Retinal pigment epithelial cell (primary cell): ENCODE measurements around the gene SDK1.

Source experiments
- DNase-seq: peaks from one replicate; pipeline ENCODE4 v3.0.0-alpha.2; 2010; ENCODE audit warnings: low read depth
- H3K4me3 ChIP-seq: 2 replicates; pipeline ENCODE4 v1.5.1; 2011; ENCODE audit warnings: mild to moderate bottlenecking, low read length, control low read depth, moderate library complexity
- TF ChIP-seq, protein P1 (sequence below): conservative IDR thresholded peaks from 2 replicates; pipeline ENCODE4 v1.5.1; 2011; ENCODE audit warnings: low read depth, low read length, control low read depth, inconsistent platforms

Gene SDK1

DNA sequence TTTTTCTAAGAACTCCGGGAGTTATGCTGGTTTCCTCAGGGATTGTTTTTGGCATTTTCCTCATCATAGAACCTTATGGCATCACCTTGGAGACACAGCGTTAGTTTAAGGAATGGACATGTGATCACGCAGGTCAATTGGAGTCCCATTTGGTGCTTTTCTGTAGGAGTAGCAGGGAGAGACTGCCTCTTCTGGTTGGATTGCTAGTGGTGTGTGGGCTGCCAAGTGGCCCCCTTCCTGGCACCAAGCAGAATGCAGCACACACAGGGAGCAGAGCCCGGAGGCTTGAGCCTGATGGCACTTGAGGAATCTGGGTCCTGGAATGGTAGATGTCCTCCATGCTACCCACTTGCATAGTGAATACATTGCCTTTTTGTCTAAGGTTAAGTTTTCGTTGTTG lies 57.9 kb downstream of the SDK1 start:
- TF ChIP-seq, protein P1, sequence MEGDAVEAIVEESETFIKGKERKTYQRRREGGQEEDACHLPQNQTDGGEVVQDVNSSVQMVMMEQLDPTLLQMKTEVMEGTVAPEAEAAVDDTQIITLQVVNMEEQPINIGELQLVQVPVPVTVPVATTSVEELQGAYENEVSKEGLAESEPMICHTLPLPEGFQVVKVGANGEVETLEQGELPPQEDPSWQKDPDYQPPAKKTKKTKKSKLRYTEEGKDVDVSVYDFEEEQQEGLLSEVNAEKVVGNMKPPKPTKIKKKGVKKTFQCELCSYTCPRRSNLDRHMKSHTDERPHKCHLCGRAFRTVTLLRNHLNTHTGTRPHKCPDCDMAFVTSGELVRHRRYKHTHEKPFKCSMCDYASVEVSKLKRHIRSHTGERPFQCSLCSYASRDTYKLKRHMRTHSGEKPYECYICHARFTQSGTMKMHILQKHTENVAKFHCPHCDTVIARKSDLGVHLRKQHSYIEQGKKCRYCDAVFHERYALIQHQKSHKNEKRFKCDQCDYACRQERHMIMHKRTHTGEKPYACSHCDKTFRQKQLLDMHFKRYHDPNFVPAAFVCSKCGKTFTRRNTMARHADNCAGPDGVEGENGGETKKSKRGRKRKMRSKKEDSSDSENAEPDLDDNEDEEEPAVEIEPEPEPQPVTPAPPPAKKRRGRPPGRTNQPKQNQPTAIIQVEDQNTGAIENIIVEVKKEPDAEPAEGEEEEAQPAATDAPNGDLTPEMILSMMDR = no peak
- no peak for DNase-seq
- no peak overlapping the region for H3K4me3 ChIP-seq

DNA sequence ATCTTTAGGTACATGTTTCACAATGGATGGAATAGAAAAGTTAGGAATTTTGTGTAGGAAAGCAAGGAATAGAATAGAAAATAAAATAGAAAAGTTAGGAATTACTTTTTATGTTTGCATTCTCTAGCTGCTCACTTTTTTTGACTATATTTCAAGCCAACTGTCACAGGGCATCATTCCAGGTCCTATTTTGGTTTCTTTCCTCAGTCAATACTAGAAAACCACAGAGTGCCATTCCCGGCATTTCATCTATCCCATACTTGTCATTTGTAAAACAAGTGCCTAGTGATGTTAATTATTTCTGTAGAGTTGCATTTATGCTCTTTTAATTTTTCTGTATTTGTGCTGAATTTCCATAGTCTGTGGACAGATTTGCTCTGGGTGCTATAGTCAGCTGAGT lies 66.2 kb downstream of the SDK1 start:
- DNase-seq = no peak
- TF ChIP-seq, protein P1 = no peak
- no peak overlapping the region for H3K4me3 ChIP-seq

DNA sequence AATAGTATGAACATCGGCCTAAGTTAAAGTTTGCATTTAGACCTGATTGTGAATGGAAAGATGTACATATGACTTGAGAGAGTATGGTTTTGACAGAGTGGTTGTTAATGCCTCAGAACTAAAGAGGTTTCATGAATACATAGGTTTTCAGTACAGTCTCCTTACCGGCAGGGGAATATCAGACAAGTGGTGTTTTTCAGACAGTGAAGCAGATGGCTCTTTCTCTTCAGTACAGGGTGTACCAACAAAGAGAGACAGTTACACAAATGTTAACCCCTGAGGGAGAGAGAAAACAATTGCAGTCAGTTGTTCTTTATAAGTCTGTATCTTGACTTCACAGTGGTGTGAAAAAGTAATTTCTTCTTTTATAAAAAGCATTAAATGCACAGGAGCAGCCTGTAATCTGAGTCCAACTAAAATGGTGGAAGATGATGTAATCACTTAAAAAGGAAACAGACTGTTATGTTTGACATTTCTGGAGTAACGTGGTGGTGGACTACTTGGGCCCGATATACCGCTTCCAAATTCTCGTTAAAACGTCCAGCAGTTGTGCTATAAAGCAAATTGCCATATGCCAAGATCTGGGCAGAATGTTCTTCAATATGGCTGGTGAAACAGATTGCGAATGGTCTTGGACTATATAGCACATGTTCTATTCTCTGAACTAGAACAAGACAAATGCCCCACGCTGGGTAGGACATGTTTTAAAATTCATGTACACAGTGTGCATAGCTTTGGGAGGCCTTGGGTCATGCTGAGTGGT lies 69.2 kb downstream of the SDK1 start:
- H3K4me3 ChIP-seq = no peak overlapping the region
- TF ChIP-seq, protein P1 = no peak
- DNase-seq = no peak

DNA sequence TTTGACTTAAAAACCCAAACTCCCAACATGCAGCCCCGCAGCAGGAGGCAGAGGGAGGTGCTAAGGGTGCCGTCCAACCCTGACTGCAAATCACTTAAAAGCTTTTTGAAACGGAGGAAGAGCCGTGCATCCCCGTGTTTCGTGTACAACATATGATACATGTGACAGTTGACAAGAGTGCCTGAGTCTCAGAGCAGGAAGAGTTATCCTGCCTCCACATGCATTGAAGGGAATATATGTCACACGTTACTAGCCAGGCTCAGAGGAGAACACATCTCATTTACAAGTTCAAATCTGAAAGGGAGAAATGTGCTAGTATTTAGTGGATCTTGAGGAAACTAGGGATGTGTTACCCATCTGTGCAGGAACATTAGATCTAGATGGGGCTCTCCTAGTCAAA lies 69.9 kb downstream of the SDK1 start:
- TF ChIP-seq, protein P1 = no peak
- no peak for DNase-seq
- H3K4me3 ChIP-seq = no peak overlapping the region

DNA sequence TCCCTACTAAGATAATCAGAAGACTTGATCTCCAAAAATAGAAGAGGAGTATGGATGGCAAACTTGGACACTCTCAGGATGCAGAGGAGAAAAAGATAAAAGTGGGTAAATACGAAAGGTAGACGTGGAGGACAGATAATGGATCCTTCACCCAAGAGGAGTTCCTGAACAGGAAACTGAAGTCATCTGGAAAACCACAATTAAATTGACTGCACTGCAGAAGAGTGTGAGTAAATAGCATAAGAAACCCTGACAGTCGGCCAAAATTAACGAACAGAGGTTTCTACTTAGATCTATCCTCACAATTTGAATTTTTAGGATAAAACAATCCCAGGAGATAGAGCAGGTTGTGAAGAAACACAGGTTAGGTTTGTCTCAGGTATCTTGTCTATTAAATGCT lies 70.5 kb downstream of the SDK1 start:
- no peak for DNase-seq
- no peak overlapping the region for H3K4me3 ChIP-seq
- TF ChIP-seq, protein P1 = no peak

DNA sequence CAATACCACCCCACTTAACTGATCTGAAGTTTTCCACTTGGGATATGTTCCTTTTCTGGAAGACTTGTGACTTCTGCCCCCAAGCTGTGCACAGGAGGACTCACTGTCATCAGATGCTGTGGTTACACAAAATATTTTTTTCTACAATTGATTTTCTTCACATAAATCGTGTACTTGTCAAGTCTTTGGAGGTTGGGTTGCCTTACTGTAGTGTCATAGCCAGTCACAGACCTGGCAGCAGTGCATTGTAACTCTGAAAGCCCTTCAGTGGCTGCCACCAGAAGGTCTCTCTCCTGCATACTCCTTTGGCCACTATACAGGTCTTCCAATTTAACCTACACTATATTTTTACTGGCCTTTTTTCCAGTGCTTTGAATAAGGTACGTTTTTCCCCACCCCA lies 73.2 kb downstream of the SDK1 start:
- TF ChIP-seq, protein P1 = no peak
- no peak overlapping the region for H3K4me3 ChIP-seq
- no peak for DNase-seq

DNA sequence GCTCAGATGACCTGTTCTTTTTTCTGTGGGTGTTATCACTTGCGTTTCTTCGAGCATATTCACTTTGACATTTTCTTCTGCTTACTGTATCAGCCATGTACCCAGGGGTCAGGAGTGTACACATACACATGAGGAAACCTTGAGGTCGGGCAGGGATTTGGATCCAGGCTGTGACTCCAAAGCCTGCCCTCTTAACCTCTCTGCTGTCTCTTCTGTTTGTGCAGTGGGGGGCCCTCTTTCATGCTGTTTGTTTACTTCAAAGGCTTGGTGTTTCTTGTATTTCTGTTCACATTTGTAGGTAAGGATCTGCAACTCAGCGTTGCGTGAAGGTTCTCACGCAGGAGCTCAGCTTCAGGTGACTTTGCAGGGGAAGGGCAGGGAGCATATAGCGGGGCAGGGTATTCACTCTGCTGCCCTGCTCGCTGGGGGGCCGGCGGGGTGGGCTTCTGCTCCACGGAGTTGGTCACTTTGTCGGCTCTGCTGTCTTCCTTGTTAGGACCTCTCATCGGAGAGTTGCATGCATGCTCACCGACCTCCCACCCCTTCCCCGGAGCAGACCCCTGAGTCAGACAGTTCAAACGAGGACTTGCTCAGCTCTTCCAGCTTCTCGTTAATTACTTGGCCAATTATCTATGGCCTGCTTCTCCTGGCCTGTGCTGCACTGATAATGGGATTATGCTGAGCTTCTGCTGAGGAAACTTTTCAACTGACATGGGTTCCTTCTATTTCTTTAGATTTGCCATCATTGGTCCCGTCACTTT lies 77.5 kb downstream of the SDK1 start:
- TF ChIP-seq, protein P1 = no peak
- no peak for DNase-seq
- no peak overlapping the region for H3K4me3 ChIP-seq
